Esophagus muscularis mucosa (tissue), 4 donors: Measurements from ENCODE around the gene RCBTB1. TPM values are rescaled to one million over a fixed set of nuclear protein-coding genes. Genes with fewer than 3 reads are reported as not detected.
"Not testable (repeated sequence)": the region's sequence is repeated elsewhere in the genome, so short reads cannot be mapped to it uniquely, and the experiment has no call there.

Experiments
- DNase-seq: peaks from one replicate; pipeline ENCODE4 v3.0.0-alpha.2; 2017; ENCODE audit errors: extremely low spot score
- H3K27ac ChIP-seq, 4 donors: fragments of 200-600 bp; sonication (generic); replicated peaks in 1 of 4; 1 replicate in 3 of 4; 2 replicates in 1 of 4; pipeline ENCODE4 v1.5.1; 2016 to 2019; ENCODE audit warnings: mild to moderate bottlenecking in 1 of 4
- H3K27me3 ChIP-seq, 4 donors: fragments of 200-600 bp; sonication (generic); one replicate each; pipeline versions ENCODE4 v1.5.1 to v1.6.0; 2016 to 2019
- H3K36me3 ChIP-seq, 4 donors: fragments of 200-600 bp; sonication (generic); one replicate each; pipeline ENCODE4 v1.5.1; 2016 to 2019
- H3K4me1 ChIP-seq, 4 donors: fragments of 200-600 bp; sonication (generic); one replicate each; pipeline ENCODE4 v1.5.1; 2016 to 2019
- H3K4me3 ChIP-seq, 4 donors: fragments of 200-600 bp; sonication (generic); 1 replicate in 2 of 4; 2 replicates in 2 of 4; pipeline ENCODE4 v1.5.1; 2016 to 2019; ENCODE audit warnings: mild to moderate bottlenecking in 4 of 4, moderate library complexity in 1 of 4
- H3K9me3 ChIP-seq, 4 donors: fragments of 200-600 bp; sonication (generic); 1 replicate in 3 of 4; 2 replicates in 1 of 4; pipeline ENCODE4 v1.5.1; 2016 to 2019
- CTCF ChIP-seq, 3 experiments: fragments of 200-600 bp in 2 of 3; fragments of 450-650 bp in 1 of 3; sonication (generic) in 2 of 3; IDR thresholded peaks; one replicate each; pipeline ENCODE4 v1.5.1; 2017 to 2019; ENCODE audit warnings: antibody characterized with exemption in 3 of 3, mild to moderate bottlenecking in 2 of 3, moderate library complexity in 1 of 3
- EP300 ChIP-seq: sonication (generic); formaldehyde crosslinking; IDR thresholded peaks from one replicate; pipeline ENCODE4 v1.6.1; 2017; ENCODE audit warnings: antibody characterized with exemption
- POLR2A ChIP-seq: fragments of 450-650 bp; IDR thresholded peaks from one replicate; pipeline ENCODE4 v1.6.1; 2017; ENCODE audit warnings: antibody characterized with exemption, moderate library complexity, mild to moderate bottlenecking, low read depth
- POLR2AphosphoS5 ChIP-seq, 2 donors: sonication (generic); formaldehyde crosslinking; IDR thresholded peaks; one replicate each; pipeline ENCODE4 v1.6.1; 2017; ENCODE audit warnings: antibody characterized with exemption in 2 of 2
- WGBS: methylation state at CpG from one replicate; pipeline ENCODE4 v1.1.5; 2018; 5-methylcytosine and 5-hydroxymethylcytosine counted together
- intact Hi-C: fragments of 100-400 bp; cut with DNase I; formaldehyde crosslinking; loops from one replicate; pipeline ENCODE4 v1.15.1; 2023
- total RNA-seq, 4 donors: library from RNA; depleted of rRNA; stranded (reverse); fragments of >200 nt; gene quantifications; one replicate each; pipeline versions ENCODE4 v1.1.0 to v1.2.1, GENCODE V29; 2016

The RCBTB1 gene
- total RNA-seq, 4 donors from 2014 or later: 11.1 to 14.7 (median 12.3) TPM

- 33% methylated on average over 15 of the region's 15 CpGs for WGBS
- intact Hi-C loops: loop anchor here (5.0 to 10.0 kb wide), 2 partner anchors 162 to 305 kb away; partner anchors contain the start of genes CAB39L and SETDB2
These were observed 21.6 kb upstream of the RCBTB1 start for GRCh38 chr13:49606747-49607648.

GRCh38 chr13:49604570-49604969 lies 19.2 kb upstream of the RCBTB1 start:
- no peak for DNase-seq
- no peaks in the 10 kb centered on the region for H3K36me3 ChIP-seq
- H3K9me3 ChIP-seq: no peaks in the 10 kb centered on the region
- peaks cover 0 to 9% (median 0%) of the 10 kb centered on the region in 4 donors for H3K4me1 ChIP-seq
- no peaks in the 10 kb centered on the region for H3K27me3 ChIP-seq
- no peak overlapping the region for H3K27ac ChIP-seq
- WGBS: 27% methylated on average over 5 of the region's 5 CpGs
- no peak for TF ChIP-seq EP300
- TF ChIP-seq CTCF (IDR thresholded peaks at IDR 0.05): no peak
- no peak for TF ChIP-seq POLR2A
- TF ChIP-seq POLR2AphosphoS5 (IDR thresholded peaks at IDR 0.05): no peak
- intact Hi-C loops: loop anchor here (10.0 kb wide), 1 partner anchor 160 kb away; the partner anchor contains the start of genes CAB39L and SETDB2
- H3K4me3 ChIP-seq: no peak overlapping the region

More at GRCh38 chr13:49606747-49607648, 21.6 kb upstream of the RCBTB1 start:
- TF ChIP-seq POLR2A (no peak), EP300 (no peak), CTCF (IDR thresholded peaks at IDR 0.05) (peak; percentile 74 to 82 (median 76)), POLR2AphosphoS5 (IDR thresholded peaks at IDR 0.05) (peak in 1 of 2 donors; percentile 63)
- peak; percentile 95 for DNase-seq
- H3K9me3 ChIP-seq: no peaks in the 10 kb centered on the region
- H3K27me3 ChIP-seq: no peaks in the 10 kb centered on the region
- peak overlapping the region in 1 of 4 donors; percentile 34 for H3K27ac ChIP-seq
- H3K4me1 ChIP-seq: peaks cover 0 to 9% (median 0%) of the 10 kb centered on the region in 4 donors
- no peaks in the 10 kb centered on the region for H3K36me3 ChIP-seq
- H3K4me3 ChIP-seq: peak overlapping the region; percentile 32 to 48 (median 38)

- H3K9me3 ChIP-seq, H3K27me3 ChIP-seq, H3K36me3 ChIP-seq: not testable (repeated sequence)
These were observed 17.3 kb upstream of the RCBTB1 start for GRCh38 chr13:49602615-49603014.

GRCh38 chr13:49602005-49602404 lies 16.6 kb upstream of the RCBTB1 start:
- H3K4me3 ChIP-seq: no peak overlapping the region
- H3K4me1 ChIP-seq: peaks cover 0 to 9% (median 0%) of the 10 kb centered on the region in 4 donors
- H3K27ac ChIP-seq: no peak overlapping the region
- no peaks in the 10 kb centered on the region for H3K36me3 ChIP-seq
- H3K27me3 ChIP-seq: no peaks in the 10 kb centered on the region
- 73% methylated on average over 1 of the region's 1 CpG for WGBS
- no peaks in the 10 kb centered on the region for H3K9me3 ChIP-seq
- no peak for DNase-seq
- intact Hi-C loops: loop anchor here (10.0 kb wide), 1 partner anchor 157 kb away; the partner anchor contains the start of genes CAB39L and SETDB2
- no peak for TF ChIP-seq POLR2A

More at GRCh38 chr13:49602615-49603014, 17.3 kb upstream of the RCBTB1 start:
- intact Hi-C loops: loop anchor here (10.0 kb wide), 1 partner anchor 158 kb away; the partner anchor contains the start of genes CAB39L and SETDB2
- H3K4me3 ChIP-seq, DNase-seq, H3K27ac ChIP-seq, H3K4me1 ChIP-seq: not testable (repeated sequence)
- 95% methylated on average over 7 of the region's 7 CpGs for WGBS

- Histone ChIP-seq H3K4me1 (no peaks in the 10 kb centered on the region), H3K36me3 (no peaks in the 10 kb centered on the region), H3K27me3 (no peaks in the 10 kb centered on the region), H3K9me3 (no peaks in the 10 kb centered on the region), H3K4me3 (no peak overlapping the region), H3K27ac (no peak overlapping the region)
- no peak for TF ChIP-seq EP300
- TF ChIP-seq POLR2A: no peak
- TF ChIP-seq POLR2AphosphoS5 (IDR thresholded peaks at IDR 0.05): no peak
- TF ChIP-seq CTCF (IDR thresholded peaks at IDR 0.05): no peak
- DNase-seq: no peak
- intact Hi-C loops: no loop called here
- 87% methylated on average over 11 of the region's 11 CpGs for WGBS
These were observed 11.8 kb upstream of the RCBTB1 start for GRCh38 chr13:49597043-49597641.
